ENCODE data around the gene PEX19. TPM values are rescaled to one million over a fixed set of nuclear protein-coding genes. Genes with fewer than 3 reads are reported as not detected.

The PEX19 gene
- polyA plus RNA-seq, 1 of the 3 experiments (the other 2 are of a cell fraction) = 31.4 TPM

DNA sequence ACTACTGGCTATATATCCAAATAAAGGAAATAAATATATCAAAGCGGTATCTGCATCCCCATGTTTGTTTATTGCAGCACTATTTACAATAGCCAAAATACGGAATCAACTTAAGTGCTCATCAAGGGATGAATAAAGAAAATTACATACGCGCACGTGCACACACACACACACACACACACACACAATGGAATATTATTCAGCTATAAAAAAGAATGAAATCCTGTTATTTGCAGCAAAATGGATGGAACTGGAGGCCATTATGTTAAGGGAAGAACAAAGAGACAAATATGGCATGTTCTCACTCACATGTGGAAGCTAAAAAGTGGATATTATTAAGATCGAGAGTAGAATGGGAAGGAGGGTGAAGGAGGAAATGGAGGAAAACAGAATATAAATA, 37.9 kb upstream of the PEX19 start (continued):
- TF ChIP-seq, protein P1, sequence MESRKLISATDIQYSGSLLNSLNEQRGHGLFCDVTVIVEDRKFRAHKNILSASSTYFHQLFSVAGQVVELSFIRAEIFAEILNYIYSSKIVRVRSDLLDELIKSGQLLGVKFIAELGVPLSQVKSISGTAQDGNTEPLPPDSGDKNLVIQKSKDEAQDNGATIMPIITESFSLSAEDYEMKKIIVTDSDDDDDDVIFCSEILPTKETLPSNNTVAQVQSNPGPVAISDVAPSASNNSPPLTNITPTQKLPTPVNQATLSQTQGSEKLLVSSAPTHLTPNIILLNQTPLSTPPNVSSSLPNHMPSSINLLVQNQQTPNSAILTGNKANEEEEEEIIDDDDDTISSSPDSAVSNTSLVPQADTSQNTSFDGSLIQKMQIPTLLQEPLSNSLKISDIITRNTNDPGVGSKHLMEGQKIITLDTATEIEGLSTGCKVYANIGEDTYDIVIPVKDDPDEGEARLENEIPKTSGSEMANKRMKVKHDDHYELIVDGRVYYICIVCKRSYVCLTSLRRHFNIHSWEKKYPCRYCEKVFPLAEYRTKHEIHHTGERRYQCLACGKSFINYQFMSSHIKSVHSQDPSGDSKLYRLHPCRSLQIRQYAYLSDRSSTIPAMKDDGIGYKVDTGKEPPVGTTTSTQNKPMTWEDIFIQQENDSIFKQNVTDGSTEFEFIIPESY (IDR thresholded peaks at IDR 0.05; ENCODE audit: borderline replicate concordance, low read depth) = no peak
- TF ChIP-seq MEF2A (IDR thresholded peaks at IDR 0.05; ENCODE audit: borderline replicate concordance, low read depth) = no peak
- TF ChIP-seq TCF12 (IDR thresholded peaks at IDR 0.05) = no peak

DNA sequence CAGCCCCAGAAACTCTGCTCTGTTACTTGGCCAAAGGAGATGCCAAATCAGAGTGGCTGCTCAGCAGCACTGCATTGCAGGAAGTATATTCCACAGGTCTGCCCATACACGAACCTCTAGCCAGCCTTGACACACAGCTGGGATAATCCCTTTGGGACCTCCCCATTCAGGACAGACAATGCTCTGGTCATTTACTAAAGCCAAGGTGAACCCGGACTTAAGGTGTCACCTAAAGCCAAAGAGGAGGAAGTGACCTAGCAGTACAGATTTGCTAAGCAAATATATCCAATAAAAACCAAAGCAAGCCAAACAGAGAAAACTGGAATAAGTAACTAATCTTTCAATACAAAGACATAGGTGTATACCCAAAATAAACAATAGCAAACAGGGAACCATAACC, 30.4 kb upstream of the PEX19 start:
- Histone ChIP-seq H3K27me3 (ENCODE audit: insufficient read depth) (no peaks in the 10 kb centered on the region), H3K27ac (ENCODE audit: low read depth in 2 of 2, low read length in 1 of 2) (no peak overlapping the region), H3K79me2 (ENCODE audit: insufficient read depth) (peaks cover 60% of the 10 kb centered on the region), H3K4me2 (no peak overlapping the region), H3K9ac (no peak overlapping the region), H3K36me3 (replicated peaks in 1 of 2; ENCODE audit: control insufficient read depth in 1 of 2, insufficient read depth in 2 of 2, low read length in 1 of 2) (peaks cover 83 to 89% of the 10 kb centered on the region in 2 experiments), H3K9me3 (no peaks in the 10 kb centered on the region), H4K20me1 (ENCODE audit: insufficient read depth) (peaks cover 30% of the 10 kb centered on the region), H3K9me2 (no peaks in the 10 kb centered on the region), H3K4me1 (ENCODE audit: control insufficient read depth in 1 of 2, insufficient read depth in 2 of 2, low read depth in 1 of 2, low read length in 1 of 2) (no peaks in the 10 kb centered on the region), H2AFZ (ENCODE audit: low read depth) (no peak overlapping the region), H3F3A (replicated peaks; ENCODE audit: insufficient read depth) (peaks cover 20% of the 10 kb centered on the region), H3K4me3 (ENCODE audit: low read depth in 2 of 2, low read length in 1 of 2) (no peak overlapping the region)
- ChIA-PET POLR2A (no interaction called here), CTCF (interaction anchor here (1.5 kb wide), 1 partner anchor 24 kb away, joined by 10 read pairs; no protein-coding TSS in a partner anchor)
- no peak for DNase-seq
- 97% methylated on average over 2 of the region's 2 CpGs for WGBS (ENCODE audit: low lambda C conversion rate)
- no peak for TF ChIP-seq TAF1 (IDR thresholded peaks at IDR 0.05; ENCODE audit: borderline replicate concordance, low read depth, low read length)
- no peak for TF ChIP-seq JUND (IDR thresholded peaks at IDR 0.05)
- no peak for TF ChIP-seq FOXJ3 (CRISPR knock-in tag; IDR thresholded peaks at IDR 0.05)

DNA sequence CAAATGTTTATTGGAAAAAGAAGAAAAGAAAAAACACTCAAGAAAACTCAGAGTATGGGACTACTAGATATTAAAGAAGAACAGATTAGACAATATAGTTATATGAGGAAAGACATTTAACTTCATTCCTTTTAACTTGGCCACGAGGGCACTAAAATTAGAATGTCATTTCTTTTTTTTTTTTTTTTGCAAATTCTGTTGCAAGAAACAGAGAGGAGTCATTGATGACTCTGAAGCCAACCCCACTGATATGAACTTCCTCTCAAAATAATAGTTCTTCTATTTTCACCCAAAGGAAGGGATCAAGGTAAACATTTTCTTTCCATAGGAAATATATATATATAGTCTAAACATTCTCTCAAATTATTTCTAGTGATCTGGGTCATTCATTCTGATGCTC, 24.6 kb upstream of the PEX19 start:
- ChIA-PET CTCF (interaction anchor here (6.8 kb wide), 1 partner anchor 18 kb away, joined by 63 read pairs; no protein-coding TSS in a partner anchor), POLR2A (no interaction called here)
- H4K20me1 ChIP-seq (ENCODE audit: insufficient read depth) = peaks cover 6% of the 10 kb centered on the region; the same call in 1 of the 2 replicates
- no peak overlapping the region; a peak in 1 of 4 replicates for H3K27ac ChIP-seq (ENCODE audit: low read depth in 2 of 2, low read length in 1 of 2)
- no peak overlapping the region for H3K9ac ChIP-seq
- no peak overlapping the region for H2AFZ ChIP-seq (ENCODE audit: low read depth)
- no peak for TF ChIP-seq SMC3 (IDR thresholded peaks at IDR 0.05; ENCODE audit: low read depth, low read length)
- TF ChIP-seq FOXJ3 (CRISPR knock-in tag; IDR thresholded peaks at IDR 0.05) = no peak
- TF ChIP-seq RAD21 (IDR thresholded peaks at IDR 0.05; ENCODE audit: low read length) = no peak
- no peak for TF ChIP-seq YY1 (IDR thresholded peaks at IDR 0.05; ENCODE audit: low read depth)
- TF ChIP-seq TEAD4 (IDR thresholded peaks at IDR 0.05; ENCODE audit: borderline replicate concordance, insufficient read depth) = no peak
- TF ChIP-seq, protein P2, sequence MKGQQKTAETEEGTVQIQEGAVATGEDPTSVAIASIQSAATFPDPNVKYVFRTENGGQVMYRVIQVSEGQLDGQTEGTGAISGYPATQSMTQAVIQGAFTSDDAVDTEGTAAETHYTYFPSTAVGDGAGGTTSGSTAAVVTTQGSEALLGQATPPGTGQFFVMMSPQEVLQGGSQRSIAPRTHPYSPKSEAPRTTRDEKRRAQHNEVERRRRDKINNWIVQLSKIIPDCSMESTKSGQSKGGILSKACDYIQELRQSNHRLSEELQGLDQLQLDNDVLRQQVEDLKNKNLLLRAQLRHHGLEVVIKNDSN (IDR thresholded peaks at IDR 0.05; ENCODE audit: borderline replicate concordance, low read depth) = no peak
- no peak for TF ChIP-seq TAF1 (IDR thresholded peaks at IDR 0.05; ENCODE audit: borderline replicate concordance, low read depth, low read length)
- no peak for TF ChIP-seq SIN3A (IDR thresholded peaks at IDR 0.05; ENCODE audit: borderline replicate concordance, low read depth, low read length)
- TF ChIP-seq FOSL2 (IDR thresholded peaks at IDR 0.05; ENCODE audit: borderline replicate concordance, low read depth) = no peak
- H3K79me2 ChIP-seq (ENCODE audit: insufficient read depth) = peaks cover 4% of the 10 kb centered on the region; the same call in 1 of the 2 replicates
- no peaks in the 10 kb centered on the region for H3K9me2 ChIP-seq
- DNase-seq = no peak
- no peaks in the 10 kb centered on the region for H3K4me1 ChIP-seq (ENCODE audit: control insufficient read depth in 1 of 2, insufficient read depth in 2 of 2, low read depth in 1 of 2, low read length in 1 of 2)
- H3K9me3 ChIP-seq = no peaks in the 10 kb centered on the region
- peaks cover 86 to 96% of the 10 kb centered on the region in 2 experiments for H3K36me3 ChIP-seq (replicated peaks in 1 of 2; ENCODE audit: control insufficient read depth in 1 of 2, insufficient read depth in 2 of 2, low read length in 1 of 2)
- H3K4me3 ChIP-seq (ENCODE audit: low read depth in 2 of 2, low read length in 1 of 2) = no peak overlapping the region
- H3K27me3 ChIP-seq (ENCODE audit: insufficient read depth) = no peaks in the 10 kb centered on the region
- no peak overlapping the region for H3K4me2 ChIP-seq
- H3F3A ChIP-seq (replicated peaks; ENCODE audit: insufficient read depth) = peaks cover 21% of the 10 kb centered on the region
- 54% methylated on average over 1 of the region's 1 CpG for WGBS (ENCODE audit: low lambda C conversion rate)

Measured in SK-N-SH (cell line).